Caki2 (cell line): ENCODE measurements around the gene CELSR2. TPM values are rescaled to one million over a fixed set of nuclear protein-coding genes. Genes with fewer than 3 reads are reported as not detected.
A peak's percentile ranks its signal among the peaks of the same experiment; 100 is the strongest.

ENCODE experiments used
- DNase-seq: peaks from one replicate; pipeline ENCODE4 v3.0.0-alpha.2; 2015; ENCODE audit warnings: low read depth
- in situ Hi-C: cut with HindIII; loops from 2 replicates; pipeline ENCODE4 v1.10.0; 2016; ENCODE audit warnings: low sequenced_read_pairs, low pct_unique_long_range_greater_than_20kb, mixed read lengths
- total RNA-seq: library from RNA; depleted of rRNA; stranded (reverse); fragments of >200 nt; shearing (Covaris generic); gene quantifications from 2 replicates; pipeline ENCODE4 v1.2.3, GENCODE V29; 2014; ENCODE audit warnings: low replicate concordance

CELSR2 gene
- total RNA-seq, 1 experiment from 2014 or later = 4.6 TPM

DNA sequence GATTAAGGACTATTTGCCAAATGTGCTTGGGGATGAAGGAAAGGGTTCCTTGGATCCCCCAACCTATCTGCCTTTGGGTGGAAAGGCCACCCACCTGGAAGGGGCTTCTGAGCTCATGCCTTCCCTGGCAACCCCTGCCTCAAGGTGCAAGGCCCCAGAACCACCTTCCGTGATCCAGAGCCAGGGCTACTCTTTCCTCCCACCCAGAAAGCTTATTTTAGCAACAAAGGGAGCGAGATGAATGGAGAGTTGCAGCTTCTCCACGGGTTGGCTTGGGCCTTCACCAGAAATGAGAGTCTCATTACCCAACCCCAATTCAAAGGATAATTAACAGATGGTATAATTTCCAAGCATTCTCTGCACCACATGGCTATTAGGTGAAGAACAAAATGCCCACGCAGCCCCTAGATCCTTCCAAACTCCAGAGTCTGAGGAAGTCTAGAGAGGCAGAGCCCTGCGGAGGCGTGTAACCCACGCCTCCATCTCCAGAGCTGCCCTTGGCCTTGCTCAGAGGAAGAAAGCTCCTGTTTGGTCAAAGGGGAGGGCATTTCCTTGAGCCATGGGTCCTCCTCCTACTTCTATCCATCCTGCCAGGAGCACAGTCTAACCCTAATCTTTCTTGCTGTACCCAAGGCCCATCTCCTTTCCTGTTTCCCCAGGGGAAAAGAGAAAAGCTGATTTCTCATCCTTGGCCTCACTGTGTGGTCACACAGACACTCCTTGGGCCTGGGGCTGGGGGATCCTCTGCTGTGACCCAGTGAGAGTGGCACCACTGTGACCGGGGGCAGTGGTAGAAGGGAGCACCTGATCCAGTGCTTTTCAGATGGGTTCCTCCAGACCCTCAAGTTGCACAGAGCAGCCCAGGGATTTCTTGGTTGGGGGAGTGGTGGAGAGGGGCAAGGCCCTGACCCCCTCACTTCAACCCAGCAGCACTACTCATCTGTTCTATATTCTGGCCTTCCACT, 1.7 kb upstream of the CELSR2 start:
- in situ Hi-C loops = no loop called here
- DNase-seq = no peak

DNA sequence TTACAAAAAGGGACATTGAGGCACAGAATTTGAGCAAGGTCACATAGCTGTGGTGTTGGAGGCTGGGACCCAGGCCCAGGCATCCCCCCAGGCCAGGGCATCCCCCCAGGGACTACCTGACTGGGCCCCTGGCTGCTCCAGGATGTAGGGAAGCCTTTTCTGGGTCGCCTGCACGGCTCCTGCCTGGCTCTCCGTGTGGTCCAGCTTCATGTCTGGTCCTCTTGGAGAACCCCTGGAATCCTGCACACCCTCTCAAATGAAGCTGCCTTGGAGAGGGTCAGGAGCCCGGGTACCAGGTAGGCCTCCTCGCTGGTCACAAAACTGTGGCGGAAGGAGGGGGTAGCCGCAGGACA, 919 bp upstream of the CELSR2 start:
- DNase-seq = no peak
- in situ Hi-C loops = no loop called here

DNA sequence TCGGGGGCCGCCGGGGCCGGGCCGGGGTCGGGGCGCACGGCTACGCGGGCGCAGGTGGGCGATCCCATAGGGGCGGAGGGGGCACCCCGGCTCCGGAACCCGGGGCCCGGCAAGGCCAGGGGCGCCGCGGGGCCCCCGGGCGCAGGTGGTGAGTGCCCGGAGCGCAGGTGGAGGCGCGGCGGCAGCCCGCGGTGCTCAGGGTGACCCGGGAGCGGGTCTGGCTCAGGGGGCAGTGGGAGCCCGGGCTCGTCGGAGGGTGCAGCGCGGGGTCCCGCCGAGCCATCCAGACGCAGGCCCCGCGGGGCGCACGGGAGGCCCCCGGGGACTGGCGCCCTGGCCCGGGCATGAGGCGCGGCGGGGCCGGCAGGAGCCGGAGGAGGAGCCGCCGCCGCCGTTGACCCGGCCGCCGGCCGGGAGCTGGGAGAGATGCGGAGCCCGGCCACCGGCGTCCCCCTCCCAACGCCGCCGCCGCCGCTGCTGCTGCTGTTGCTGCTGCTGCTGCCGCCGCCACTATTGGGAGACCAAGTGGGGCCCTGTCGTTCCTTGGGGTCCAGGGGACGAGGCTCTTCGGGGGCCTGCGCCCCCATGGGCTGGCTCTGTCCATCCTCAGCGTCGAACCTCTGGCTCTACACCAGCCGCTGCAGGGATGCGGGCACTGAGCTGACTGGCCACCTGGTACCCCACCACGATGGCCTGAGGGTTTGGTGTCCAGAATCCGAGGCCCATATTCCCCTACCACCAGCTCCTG, 489 bp downstream of the CELSR2 start:
- in situ Hi-C loops = no loop called here
- DNase-seq = no peak

DNA sequence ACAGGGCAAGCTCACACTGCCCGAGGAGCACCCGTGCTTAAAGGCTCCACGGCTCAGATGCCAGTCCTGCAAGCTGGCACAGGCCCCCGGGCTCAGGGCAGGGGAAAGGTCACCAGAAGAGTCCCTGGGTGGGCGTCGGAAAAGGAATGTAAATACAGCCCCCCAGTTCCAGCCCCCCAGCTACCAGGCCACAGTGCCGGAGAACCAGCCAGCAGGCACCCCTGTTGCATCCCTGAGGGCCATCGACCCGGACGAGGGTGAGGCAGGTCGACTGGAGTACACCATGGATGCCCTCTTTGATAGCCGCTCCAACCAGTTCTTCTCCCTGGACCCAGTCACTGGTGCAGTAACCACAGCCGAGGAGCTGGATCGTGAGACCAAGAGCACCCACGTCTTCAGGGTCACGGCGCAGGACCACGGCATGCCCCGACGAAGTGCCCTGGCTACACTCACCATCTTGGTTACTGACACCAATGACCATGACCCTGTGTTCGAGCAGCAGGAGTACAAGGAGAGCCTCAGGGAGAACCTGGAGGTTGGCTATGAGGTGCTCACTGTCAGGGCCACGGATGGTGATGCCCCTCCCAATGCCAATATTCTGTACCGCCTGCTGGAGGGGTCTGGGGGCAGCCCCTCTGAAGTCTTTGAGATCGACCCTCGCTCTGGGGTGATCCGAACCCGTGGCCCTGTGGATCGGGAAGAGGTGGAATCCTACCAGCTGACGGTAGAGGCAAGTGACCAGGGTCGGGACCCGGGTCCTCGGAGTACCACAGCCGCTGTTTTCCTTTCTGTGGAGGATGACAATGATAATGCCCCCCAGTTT, 1.3 kb downstream of the CELSR2 start:
- DNase-seq = no peak
- in situ Hi-C loops = no loop called here

DNA sequence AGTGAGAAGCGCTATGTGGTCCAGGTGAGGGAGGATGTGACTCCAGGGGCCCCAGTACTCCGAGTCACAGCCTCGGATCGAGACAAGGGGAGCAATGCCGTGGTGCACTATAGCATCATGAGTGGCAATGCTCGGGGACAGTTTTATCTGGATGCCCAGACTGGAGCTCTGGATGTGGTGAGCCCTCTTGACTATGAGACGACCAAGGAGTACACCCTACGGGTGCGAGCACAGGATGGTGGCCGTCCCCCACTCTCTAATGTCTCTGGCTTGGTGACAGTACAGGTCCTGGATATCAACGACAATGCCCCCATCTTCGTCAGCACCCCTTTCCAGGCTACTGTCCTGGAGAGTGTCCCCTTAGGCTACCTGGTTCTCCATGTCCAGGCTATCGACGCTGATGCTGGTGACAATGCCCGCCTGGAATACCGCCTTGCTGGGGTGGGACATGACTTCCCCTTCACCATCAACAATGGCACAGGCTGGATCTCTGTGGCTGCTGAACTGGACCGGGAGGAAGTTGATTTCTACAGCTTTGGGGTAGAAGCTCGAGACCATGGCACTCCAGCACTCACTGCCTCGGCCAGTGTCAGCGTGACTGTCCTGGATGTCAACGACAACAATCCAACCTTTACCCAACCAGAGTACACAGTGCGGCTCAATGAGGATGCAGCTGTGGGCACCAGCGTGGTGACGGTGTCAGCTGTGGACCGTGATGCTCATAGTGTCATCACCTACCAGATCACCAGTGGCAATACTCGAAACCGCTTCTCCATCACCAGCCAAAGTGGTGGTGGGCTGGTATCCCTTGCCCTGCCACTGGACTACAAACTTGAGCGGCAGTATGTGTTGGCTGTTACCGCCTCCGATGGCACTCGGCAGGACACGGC, 2.2 kb downstream of the CELSR2 start:
- no peak for DNase-seq

DNA sequence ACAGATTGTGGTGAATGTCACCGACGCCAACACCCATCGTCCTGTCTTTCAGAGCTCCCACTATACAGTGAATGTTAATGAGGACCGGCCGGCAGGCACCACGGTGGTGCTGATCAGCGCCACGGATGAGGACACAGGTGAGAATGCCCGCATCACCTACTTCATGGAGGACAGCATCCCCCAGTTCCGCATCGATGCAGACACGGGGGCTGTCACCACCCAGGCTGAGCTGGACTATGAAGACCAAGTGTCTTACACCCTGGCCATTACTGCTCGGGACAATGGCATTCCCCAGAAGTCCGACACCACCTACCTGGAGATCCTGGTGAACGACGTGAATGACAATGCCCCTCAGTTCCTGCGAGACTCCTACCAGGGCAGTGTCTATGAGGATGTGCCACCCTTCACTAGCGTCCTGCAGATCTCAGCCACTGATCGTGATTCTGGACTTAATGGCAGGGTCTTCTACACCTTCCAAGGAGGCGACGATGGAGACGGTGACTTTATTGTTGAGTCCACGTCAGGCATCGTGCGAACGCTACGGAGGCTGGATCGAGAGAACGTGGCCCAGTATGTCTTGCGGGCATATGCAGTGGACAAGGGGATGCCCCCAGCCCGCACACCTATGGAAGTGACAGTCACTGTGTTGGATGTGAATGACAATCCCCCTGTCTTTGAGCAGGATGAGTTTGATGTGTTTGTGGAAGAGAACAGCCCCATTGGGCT, 3.0 kb downstream of the CELSR2 start:
- in situ Hi-C loops = no loop called here

More for the DNA sequence above, 2.2 kb downstream of the CELSR2 start:
- in situ Hi-C loops = no loop called here

DNA sequence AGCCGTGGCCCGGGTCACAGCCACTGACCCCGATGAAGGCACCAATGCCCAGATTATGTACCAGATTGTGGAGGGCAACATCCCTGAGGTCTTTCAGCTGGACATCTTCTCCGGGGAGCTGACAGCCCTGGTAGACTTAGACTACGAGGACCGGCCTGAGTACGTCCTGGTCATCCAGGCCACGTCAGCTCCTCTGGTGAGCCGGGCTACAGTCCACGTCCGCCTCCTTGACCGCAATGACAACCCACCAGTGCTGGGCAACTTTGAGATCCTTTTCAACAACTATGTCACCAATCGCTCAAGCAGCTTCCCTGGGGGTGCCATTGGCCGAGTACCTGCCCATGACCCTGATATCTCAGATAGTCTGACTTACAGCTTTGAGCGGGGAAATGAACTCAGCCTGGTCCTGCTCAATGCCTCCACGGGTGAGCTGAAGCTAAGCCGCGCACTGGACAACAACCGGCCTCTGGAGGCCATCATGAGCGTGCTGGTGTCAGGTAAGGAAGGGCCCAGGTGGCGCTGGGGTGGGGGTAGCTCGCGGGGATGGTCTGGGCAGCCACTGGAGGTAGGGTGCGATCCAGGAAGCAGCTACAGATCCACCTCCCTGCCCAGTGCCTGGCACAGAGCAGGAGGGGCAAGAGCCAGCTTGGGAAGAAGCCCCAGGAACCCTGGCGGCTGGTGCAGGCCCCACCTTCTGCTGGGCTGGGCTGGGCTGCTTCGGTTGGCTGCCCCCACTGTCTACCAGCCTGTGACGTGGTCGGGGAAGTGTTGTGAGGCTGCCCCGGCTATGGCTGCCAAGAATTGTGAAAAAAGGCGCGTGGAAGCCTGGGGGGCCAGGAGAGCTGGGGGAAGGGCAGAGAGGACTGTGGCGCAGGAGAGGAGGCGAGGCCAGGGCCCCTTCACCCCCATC, 3.8 kb downstream of the CELSR2 start:
- peak; percentile 73 for DNase-seq
- in situ Hi-C loops = no loop called here

More for the DNA sequence above, 3.0 kb downstream of the CELSR2 start:
- DNase-seq = no peak

DNA sequence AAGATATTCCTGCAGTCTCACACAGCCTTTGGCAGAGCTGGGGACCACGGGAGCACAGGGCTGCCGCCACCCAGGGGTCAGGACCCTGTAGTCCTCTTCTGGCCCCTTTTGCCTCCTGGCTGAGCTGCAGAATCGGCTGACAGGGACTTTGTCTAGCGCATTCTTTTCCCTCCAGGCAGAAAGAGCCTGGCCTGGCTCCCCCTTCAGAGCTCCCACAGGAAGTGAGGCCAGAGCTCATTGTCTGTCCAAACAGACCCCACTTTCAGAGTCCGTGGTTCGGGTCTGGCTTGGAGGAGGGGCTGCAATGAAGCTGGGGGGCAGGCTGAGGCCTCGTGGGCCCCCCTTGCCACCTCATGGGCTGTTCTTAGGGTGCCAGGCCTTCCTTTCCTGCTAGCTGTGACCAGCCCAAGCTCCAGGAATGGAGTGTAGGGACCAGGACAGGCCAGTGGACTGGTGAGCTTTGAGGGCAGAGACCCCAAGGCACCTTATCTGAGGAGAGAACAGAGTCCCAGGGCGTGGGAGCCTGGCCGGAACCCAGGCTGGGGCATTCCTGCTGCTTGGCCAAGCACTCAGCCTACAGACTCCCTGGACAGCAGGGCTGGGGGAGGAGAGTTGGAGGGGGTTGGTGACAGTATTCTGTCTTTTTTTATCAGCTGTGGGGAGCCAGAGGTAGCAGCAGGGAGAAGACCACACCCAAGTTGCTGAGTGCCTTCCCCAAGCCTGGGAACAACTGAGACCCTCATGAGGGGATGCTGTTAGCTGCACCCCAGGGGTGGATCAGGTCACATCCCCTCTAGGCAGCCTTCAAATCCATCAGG, 4.7 kb downstream of the CELSR2 start:
- in situ Hi-C loops = no loop called here
- DNase-seq = peak; percentile 70

DNA sequence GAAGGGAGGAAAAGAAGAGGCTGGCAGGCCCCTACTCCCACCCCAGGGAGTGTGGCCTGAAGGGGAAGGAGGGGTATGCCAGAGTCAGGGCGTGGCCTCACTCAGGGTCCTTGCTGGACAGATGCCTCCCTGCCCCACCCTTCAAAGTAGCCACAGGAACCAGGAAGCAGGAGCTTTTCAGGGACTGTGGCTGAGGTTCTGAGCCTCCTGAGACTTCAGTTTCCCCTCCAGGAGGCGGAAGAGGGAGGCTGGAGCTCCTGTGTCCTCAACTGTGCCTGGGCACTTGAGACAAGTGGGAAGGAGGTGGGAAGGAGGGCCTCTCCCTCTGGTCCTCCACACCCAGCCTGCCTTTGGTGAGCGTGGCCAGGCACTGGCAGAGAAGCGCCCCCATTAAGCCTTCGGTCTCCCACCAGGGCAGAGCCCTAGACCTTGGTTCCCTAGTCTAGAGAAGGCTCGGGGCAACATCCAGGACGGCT, 5.3 kb downstream of the CELSR2 start:
- in situ Hi-C loops = no loop called here
- DNase-seq = peak; percentile 71

DNA sequence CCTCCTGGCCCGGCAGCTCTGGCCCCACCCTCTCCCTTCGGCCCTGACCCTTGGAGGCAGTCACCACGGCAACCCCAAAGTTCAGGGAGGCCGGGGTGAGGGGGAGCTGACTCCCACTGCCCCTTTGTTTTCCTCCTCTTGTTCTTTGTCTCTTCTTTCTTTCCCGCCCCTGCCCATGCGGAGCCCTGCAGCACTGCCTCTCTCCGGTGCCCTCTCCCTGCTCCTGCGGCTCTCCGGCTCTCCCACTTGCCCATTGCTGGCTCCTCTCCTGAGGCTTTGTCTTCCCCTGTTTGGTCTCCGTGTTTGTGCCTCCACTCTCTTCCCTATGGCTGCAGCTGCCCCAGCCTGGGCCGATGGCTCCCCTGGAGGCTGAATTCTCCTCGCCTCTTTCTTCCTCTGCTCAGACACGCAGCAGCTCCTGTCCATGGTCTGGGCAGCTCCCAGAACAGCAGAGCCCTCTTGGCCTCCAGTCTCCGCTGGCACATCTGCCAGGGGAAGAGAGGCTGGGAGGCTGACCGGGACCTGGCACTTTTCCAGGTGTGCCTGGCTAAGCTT, 5.8 kb downstream of the CELSR2 start:
- no peak for DNase-seq
- in situ Hi-C loops = no loop called here

DNA sequence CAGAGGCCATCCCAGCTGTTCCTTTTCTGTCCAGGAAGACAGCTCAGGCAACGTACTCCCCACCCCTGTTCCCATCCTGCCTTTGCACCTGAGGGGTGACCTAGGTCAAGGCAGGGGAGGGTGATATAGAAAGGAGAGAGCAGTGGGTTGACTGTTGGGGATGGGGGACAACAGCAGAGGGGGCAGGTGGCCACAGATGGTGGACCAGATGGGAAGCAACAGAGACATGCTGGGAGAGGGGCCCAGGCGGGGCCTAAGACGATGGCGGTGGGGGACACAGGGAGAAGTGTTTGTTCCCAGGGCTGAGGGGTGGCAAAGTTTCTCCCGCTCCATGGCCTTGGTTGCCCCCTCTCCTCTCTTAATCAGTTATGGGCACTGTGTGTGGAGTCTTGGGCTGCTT, 6.3 kb downstream of the CELSR2 start:
- in situ Hi-C loops = no loop called here
- no peak for DNase-seq

DNA sequence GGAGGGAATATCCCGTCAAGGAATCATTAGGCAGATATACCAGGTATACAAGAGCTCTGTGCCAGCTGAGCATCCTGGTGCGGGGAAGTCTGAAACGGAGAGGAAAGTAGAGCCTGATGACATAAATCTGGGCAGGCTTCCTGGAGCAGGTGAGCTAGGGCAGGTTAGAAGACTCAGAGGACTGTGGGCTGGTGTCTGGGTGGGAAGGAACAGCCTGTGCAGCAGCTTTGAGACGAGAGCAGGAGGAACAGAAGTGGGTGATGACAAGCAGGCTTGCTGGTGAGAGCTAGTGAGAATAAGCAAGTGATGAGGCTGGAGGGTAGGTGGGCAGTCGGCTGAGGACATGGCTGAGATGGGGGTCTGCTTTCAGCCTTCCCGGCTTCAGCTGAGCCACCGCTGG, 6.7 kb downstream of the CELSR2 start:
- no peak for DNase-seq
- in situ Hi-C loops = no loop called here

DNA sequence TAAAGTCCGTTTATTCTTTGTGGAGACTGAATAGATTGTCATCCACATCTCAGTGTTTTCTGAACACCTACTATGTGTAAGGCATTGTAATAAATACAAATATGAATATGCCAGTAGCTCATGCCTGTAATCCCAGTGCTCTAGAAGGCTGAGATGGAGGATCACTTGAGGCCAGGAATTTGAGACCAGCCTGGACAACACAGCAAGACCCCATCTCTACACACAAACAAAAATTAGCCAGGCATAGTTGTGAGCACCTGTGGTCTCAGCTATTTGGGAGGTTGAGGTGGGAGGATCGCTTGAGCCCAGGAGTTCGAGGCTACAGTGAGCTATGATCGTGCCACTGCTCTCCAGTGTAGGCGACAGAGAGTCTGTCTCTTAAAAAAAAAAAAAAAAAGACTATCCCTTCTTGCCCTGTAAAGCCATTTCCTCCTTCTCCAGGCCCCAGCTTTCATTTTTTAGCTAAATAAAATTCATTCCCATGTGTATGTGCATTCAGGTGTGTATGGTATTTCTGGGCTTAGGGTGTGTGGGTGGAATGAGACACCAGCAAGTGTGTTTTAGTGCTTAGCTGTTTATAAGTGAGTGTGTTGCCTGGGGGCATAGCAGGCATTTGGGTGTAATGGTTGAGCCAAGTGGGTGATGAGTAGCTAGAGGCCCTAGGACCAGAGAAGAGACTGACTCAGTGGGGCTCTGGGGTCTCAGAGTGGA, 7.8 kb downstream of the CELSR2 start:
- in situ Hi-C loops = no loop called here
- peak; percentile 41 for DNase-seq

DNA sequence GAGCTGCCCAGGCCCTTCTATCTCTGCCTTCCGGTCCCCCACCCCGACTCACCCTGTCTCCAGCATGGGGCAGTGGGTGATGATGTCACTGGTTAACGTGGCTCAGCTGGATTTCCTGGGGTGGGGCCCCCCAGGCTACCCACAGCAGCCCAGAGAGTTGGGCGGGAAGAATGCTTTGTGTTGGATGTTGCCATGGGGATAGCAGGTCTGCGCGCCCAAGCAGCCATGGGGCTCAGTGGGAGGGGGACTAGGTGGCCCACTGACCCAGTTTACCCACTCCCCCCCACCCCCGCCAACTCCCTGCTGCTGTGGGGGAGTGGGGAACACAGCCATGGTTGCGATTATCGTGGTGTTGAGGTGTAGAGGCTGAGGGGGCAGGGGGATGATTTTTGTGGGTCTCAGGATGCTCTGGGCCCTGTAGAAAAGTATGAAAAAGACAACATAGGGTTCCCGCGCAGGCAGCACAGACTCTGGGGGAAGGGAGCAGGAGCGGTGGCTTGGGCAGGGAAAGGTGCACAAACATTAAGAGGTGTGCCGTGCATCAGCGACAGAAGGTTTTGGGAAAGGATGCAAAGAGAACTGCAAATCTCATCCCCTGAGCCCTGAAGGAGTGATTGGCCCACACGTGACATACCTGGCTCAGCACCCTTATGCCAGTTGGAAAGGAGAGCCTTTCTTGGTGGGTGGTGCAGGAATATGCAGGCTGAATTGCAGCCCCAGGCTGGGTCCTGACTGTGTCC, 8.5 kb downstream of the CELSR2 start:
- DNase-seq = no peak
- in situ Hi-C loops = no loop called here
